Transverse colon (tissue), 4 donors: ENCODE measurements around the gene ANKRD23. TPM values are rescaled to one million over a fixed set of nuclear protein-coding genes. Genes with fewer than 3 reads are reported as not detected.

Experiments
- DNase-seq: peaks from one replicate; pipeline ENCODE4 v3.0.0-alpha.2; 2019
- H3K27ac ChIP-seq, 4 donors: fragments of 200-600 bp; sonication (generic); 2 replicates each; pipeline ENCODE4 v1.5.1; 2016 to 2018; ENCODE audit warnings: inconsistent platforms in 4 of 4
- H3K27me3 ChIP-seq: fragments of 200-600 bp; sonication (generic); 2 replicates; pipeline ENCODE4 v1.5.1; 2017; ENCODE audit warnings: inconsistent platforms
- H3K36me3 ChIP-seq, 4 donors: fragments of 200-600 bp; sonication (generic); 2 replicates each; pipeline ENCODE4 v1.5.1; 2017 to 2019; ENCODE audit warnings: inconsistent platforms in 4 of 4
- H3K4me1 ChIP-seq, 4 donors: fragments of 200-600 bp; sonication (generic); 2 replicates each; pipeline ENCODE4 v1.5.1; 2017 to 2020; ENCODE audit warnings: inconsistent platforms in 4 of 4
- H3K4me3 ChIP-seq, 4 donors: fragments of 200-600 bp; sonication (generic); 1 replicate in 1 of 4; 2 replicates in 3 of 4; pipeline versions ENCODE4 v1.5.1 to v1.6.1; 2017 to 2019; ENCODE audit warnings: inconsistent platforms in 4 of 4
- H3K9me3 ChIP-seq, 2 donors: fragments of 200-600 bp; sonication (generic); 2 replicates each; pipeline ENCODE4 v1.5.1; 2017 to 2019; ENCODE audit warnings: inconsistent platforms in 2 of 2
- EP300 ChIP-seq: sonication (generic); formaldehyde crosslinking; IDR thresholded peaks from one replicate; pipeline ENCODE4 v1.6.1; 2017; ENCODE audit warnings: antibody characterized with exemption, low read depth
- POLR2A ChIP-seq: fragments of 450-650 bp; IDR thresholded peaks from one replicate; pipeline ENCODE4 v1.6.1; 2016; ENCODE audit warnings: antibody characterized with exemption, mild to moderate bottlenecking, moderate library complexity
- POLR2AphosphoS5 ChIP-seq, 3 donors: sonication (generic); formaldehyde crosslinking; IDR thresholded peaks; one replicate each; pipeline ENCODE4 v1.6.1; 2016; ENCODE audit warnings: antibody characterized with exemption in 3 of 3
- WGBS, 2 donors: methylation state at CpG; one replicate each; pipeline ENCODE4 v1.1.5; 2018; ENCODE audit warnings: low coverage in 1 of 2; 5-methylcytosine and 5-hydroxymethylcytosine counted together
- in situ Hi-C, 4 donors: fragments of 200-750 bp; cut with MboI; loops; one replicate each; pipeline versions ENCODE4 v1.15.0 to v1.15.1; 2017; ENCODE audit warnings: low sequenced_read_pairs in 3 of 4, low pct_ligation_motif_present in 1 of 4, low pct_unique_long_range_greater_than_20kb in 1 of 4
- intact Hi-C: fragments of 100-400 bp; cut with DNase I; formaldehyde crosslinking; loops from one replicate; pipeline ENCODE4 v1.15.1; 2023; ENCODE audit warnings: low total_unique reads
- small RNA-seq, 4 donors: library from RNA; depleted of rRNA; stranded (forward); fragments of <200 nt; gene quantifications; one replicate each; pipeline ENCODE3, GENCODE V24; 2016
- total RNA-seq, 4 donors: library from RNA; depleted of rRNA; stranded (reverse); fragments of >200 nt; gene quantifications; one replicate each; pipeline ENCODE4 v1.1.0, GENCODE V29; 2016
- TF ChIP-seq, protein P1 (sequence below), 5 experiments: fragments of 200-600 bp in 3 of 5; fragments of 450-650 bp in 2 of 5; sonication (generic) in 3 of 5; IDR thresholded peaks; 1 replicate in 2 of 5; 2 replicates in 3 of 5; pipeline ENCODE4 v1.5.1; 2016 to 2017; ENCODE audit warnings: antibody characterized with exemption in 5 of 5, inconsistent platforms in 3 of 5, mild to moderate bottlenecking in 2 of 5, moderate library complexity in 1 of 5

Gene ANKRD23
- total RNA-seq, 4 donors from 2014 or later, result 4.1 to 22.7 (median 7.0) TPM

DNA sequence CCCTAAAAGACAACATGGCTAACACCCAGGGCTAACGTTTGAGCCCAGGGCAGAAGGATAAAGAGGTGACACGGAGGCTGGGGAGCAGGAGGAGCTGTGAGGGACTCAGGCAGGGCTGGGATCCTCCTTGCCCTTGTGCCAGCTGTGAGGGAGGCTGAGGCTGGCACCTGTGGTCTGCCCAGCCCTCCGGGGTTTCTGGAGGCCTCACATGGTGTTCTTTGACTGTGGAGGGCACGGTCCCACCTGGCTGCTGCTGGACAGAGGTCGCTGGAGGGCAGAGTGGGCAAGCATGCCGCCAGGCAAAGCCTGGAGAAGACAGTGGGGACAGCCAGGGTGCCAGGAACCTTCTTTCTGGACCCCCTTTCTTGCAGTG is 54.6 kb downstream of the ANKRD23 start:
- Histone ChIP-seq H3K27ac (peak overlapping the region; percentile 87 to 89 (median 88)), H3K9me3 (no peaks in the 10 kb centered on the region), H3K27me3 (no peaks in the 10 kb centered on the region), H3K36me3 (no peaks in the 10 kb centered on the region), H3K4me3 (peak overlapping the region in 1 of 4 donors; percentile 37), H3K4me1 (peaks cover 17 to 64% (median 44%) of the 10 kb centered on the region in 4 donors)
- in situ Hi-C loops, result no loop called here
- TF ChIP-seq, protein P1, sequence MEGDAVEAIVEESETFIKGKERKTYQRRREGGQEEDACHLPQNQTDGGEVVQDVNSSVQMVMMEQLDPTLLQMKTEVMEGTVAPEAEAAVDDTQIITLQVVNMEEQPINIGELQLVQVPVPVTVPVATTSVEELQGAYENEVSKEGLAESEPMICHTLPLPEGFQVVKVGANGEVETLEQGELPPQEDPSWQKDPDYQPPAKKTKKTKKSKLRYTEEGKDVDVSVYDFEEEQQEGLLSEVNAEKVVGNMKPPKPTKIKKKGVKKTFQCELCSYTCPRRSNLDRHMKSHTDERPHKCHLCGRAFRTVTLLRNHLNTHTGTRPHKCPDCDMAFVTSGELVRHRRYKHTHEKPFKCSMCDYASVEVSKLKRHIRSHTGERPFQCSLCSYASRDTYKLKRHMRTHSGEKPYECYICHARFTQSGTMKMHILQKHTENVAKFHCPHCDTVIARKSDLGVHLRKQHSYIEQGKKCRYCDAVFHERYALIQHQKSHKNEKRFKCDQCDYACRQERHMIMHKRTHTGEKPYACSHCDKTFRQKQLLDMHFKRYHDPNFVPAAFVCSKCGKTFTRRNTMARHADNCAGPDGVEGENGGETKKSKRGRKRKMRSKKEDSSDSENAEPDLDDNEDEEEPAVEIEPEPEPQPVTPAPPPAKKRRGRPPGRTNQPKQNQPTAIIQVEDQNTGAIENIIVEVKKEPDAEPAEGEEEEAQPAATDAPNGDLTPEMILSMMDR (IDR thresholded peaks at IDR 0.05), result no peak
- TF ChIP-seq POLR2A (no peak), EP300 (no peak), POLR2AphosphoS5 (IDR thresholded peaks at IDR 0.05) (no peak)
- WGBS, 2 donors, result 20 to 53% methylated on average over 1 to 6 of the region's 6 CpGs
- intact Hi-C loops, result no loop called here
- DNase-seq, result no peak

DNA sequence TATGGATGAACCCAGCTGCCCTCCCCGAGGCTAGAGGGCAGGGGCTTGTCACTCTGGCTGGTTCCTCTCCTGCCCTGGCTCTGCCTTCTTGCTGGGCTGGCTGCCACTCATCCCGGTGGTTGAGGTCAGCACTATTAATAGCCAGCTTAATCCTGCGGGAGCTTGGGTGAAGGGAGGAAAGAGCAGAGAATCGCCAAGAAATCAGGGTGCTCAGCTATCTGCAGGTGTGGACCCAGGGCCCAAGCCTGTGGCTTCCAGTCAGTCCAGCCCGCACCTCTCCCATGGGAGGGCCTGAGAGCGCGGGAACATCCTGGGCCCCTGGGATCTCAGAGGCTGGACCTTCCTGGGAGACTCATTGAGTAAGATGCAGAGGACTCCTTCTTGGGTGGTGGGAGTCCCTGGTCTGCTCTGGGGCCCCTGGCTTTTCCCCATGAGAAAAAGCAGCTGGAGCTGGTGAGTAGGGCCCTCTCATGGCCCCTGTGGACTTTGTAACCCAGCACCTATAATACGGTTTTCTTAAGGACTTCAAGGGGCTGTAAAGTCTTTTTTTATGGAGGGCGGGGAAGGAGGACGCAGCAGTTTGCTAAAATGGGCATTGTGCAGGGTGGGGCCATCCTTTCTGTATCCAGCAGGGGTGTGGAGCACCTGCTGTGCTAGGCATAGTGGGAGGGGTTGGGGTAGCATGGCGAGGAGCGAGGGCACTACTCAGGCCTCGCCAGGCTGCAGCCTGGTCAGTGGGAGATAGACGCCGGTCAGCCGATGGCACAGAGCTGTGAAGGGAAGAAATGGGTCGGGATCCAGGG is 55.2 kb downstream of the ANKRD23 start:
- TF ChIP-seq POLR2A (peak; percentile 59), POLR2AphosphoS5 (IDR thresholded peaks at IDR 0.05) (peak in 2 of 3 donors; percentile 64 to 76), EP300 (no peak)
- TF ChIP-seq, protein P1 (IDR thresholded peaks at IDR 0.05), result peak in 2 of 5 experiments; percentile 51 to 60
- H3K4me3 ChIP-seq, result peak overlapping the region in 1 of 4 donors; percentile 37

More for the DNA sequence above, 55.2 kb downstream of the ANKRD23 start:
- no peaks in the 10 kb centered on the region for H3K9me3 ChIP-seq
- no peaks in the 10 kb centered on the region for H3K27me3 ChIP-seq
- H3K27ac ChIP-seq, result peak overlapping the region; percentile 87 to 89 (median 88)
- 46 to 79% methylated on average over 8 to 17 of the region's 17 CpGs for WGBS, 2 donors
- no peaks in the 10 kb centered on the region for H3K36me3 ChIP-seq
- peaks cover 17 to 68% (median 44%) of the 10 kb centered on the region in 4 donors for H3K4me1 ChIP-seq
- in situ Hi-C loops (no loop called here), intact Hi-C loops (no loop called here)
- DNase-seq, result peak; percentile 87

Small RNA genes lying within 50 kb of the gene (small RNA-seq; reads per million reads assigned to genes)
- 1.4 to 5.1 (median 2.8) reads per million in 4 donors for gene MIR3127

Other genes starting within 250 kb of the ANKRD23 start
- 10 to 100 TPM; 45.6 to 59.9 (median 53.4) TPM for gene KANSL3, start 205.7 kb downstream of the ANKRD23 start, total RNA-seq
- not detected for gene FER1L5, start 201.3 kb downstream of the ANKRD23 start, total RNA-seq
- gene LMAN2L, start 104.0 kb downstream of the ANKRD23 start, total RNA-seq, result 10 to 100 TPM; 16.7 to 27.3 (median 19.0) TPM
- 100 to 1,000 TPM in 1 of 4 donors, 10 to 100 TPM in 3; 66.5 to 134 (median 85.7) TPM for gene CNNM4, start 83.1 kb downstream of the ANKRD23 start, total RNA-seq
- gene CNNM3, start 27.8 kb downstream of the ANKRD23 start, total RNA-seq, result 10 to 100 TPM; 14.2 to 54.3 (median 22.3) TPM
- 10 to 100 TPM in 3 of 4 donors, 1 to 10 TPM in 1; 9.7 to 55.3 (median 12.7) TPM for gene ANKRD39, start 14.0 kb upstream of the ANKRD23 start, total RNA-seq
- gene SEMA4C, start 26.1 kb upstream of the ANKRD23 start, total RNA-seq, result 10 to 100 TPM in 3 of 4 donors, 1 to 10 TPM in 1; 3.6 to 23.9 (median 17.4) TPM
- not detected for gene FAM178B, start 142.6 kb upstream of the ANKRD23 start, total RNA-seq